Measurements from ENCODE around the gene DACT1.

DACT1 gene

GRCh38 chr14:58671024-58671423 is 33.3 kb downstream of the DACT1 start:
- TF ChIP-seq SIN3A (IDR thresholded peaks at IDR 0.05; ENCODE audit: borderline replicate concordance, insufficient read depth, low read length): no peak
- TF ChIP-seq FOXP2 (optimal IDR thresholded peaks at IDR 0.05; ENCODE audit: borderline replicate concordance, extremely low read depth, extremely low read length, insufficient read depth): no peak
- TF ChIP-seq POLR2AphosphoS5 (IDR thresholded peaks at IDR 0.05; ENCODE audit: low read depth, low read length): no peak
- no peak for TF ChIP-seq TAF1 (IDR thresholded peaks at IDR 0.05; ENCODE audit: borderline replicate concordance, insufficient read depth, low read length)
- no peak for TF ChIP-seq REST (IDR thresholded peaks at IDR 0.05; ENCODE audit: insufficient read depth in 1 of 2, low read depth in 2 of 2, low read length in 2 of 2)

GRCh38 chr14:58671436-58671835 is 33.7 kb downstream of the DACT1 start:
- TF ChIP-seq FOXP2 (optimal IDR thresholded peaks at IDR 0.05; ENCODE audit: borderline replicate concordance, extremely low read depth, extremely low read length, insufficient read depth) (no peak), TAF1 (IDR thresholded peaks at IDR 0.05; ENCODE audit: borderline replicate concordance, insufficient read depth, low read length) (no peak), SIN3A (IDR thresholded peaks at IDR 0.05; ENCODE audit: borderline replicate concordance, insufficient read depth, low read length) (no peak), POLR2AphosphoS5 (IDR thresholded peaks at IDR 0.05; ENCODE audit: low read depth, low read length) (no peak), REST (IDR thresholded peaks at IDR 0.05; ENCODE audit: insufficient read depth in 1 of 2, low read depth in 2 of 2, low read length in 2 of 2) (no peak)

GRCh38 chr14:58673722-58674121 is 36.0 kb downstream of the DACT1 start:
- TF ChIP-seq TAF1 (IDR thresholded peaks at IDR 0.05; ENCODE audit: borderline replicate concordance, insufficient read depth, low read length): no peak
- TF ChIP-seq FOXP2 (optimal IDR thresholded peaks at IDR 0.05; ENCODE audit: borderline replicate concordance, extremely low read depth, extremely low read length, insufficient read depth): no peak

GRCh38 chr14:58677001-58677400 is 39.2 kb downstream of the DACT1 start:
- no peak for TF ChIP-seq REST (IDR thresholded peaks at IDR 0.05; ENCODE audit: insufficient read depth in 1 of 2, low read depth in 2 of 2, low read length in 2 of 2)
- TF ChIP-seq POLR2AphosphoS5 (IDR thresholded peaks at IDR 0.05; ENCODE audit: low read depth, low read length): no peak
- no peak for TF ChIP-seq TAF1 (IDR thresholded peaks at IDR 0.05; ENCODE audit: borderline replicate concordance, insufficient read depth, low read length)
- no peak for TF ChIP-seq FOXP2 (optimal IDR thresholded peaks at IDR 0.05; ENCODE audit: borderline replicate concordance, extremely low read depth, extremely low read length, insufficient read depth)
- no peak for TF ChIP-seq SIN3A (IDR thresholded peaks at IDR 0.05; ENCODE audit: borderline replicate concordance, insufficient read depth, low read length)

GRCh38 chr14:58677517-58677916 is 39.8 kb downstream of the DACT1 start:
- TF ChIP-seq SIN3A (IDR thresholded peaks at IDR 0.05; ENCODE audit: borderline replicate concordance, insufficient read depth, low read length) (no peak), REST (IDR thresholded peaks at IDR 0.05; ENCODE audit: insufficient read depth in 1 of 2, low read depth in 2 of 2, low read length in 2 of 2) (no peak), FOXP2 (optimal IDR thresholded peaks at IDR 0.05; ENCODE audit: borderline replicate concordance, extremely low read depth, extremely low read length, insufficient read depth) (no peak), POLR2AphosphoS5 (IDR thresholded peaks at IDR 0.05; ENCODE audit: low read depth, low read length) (no peak), TAF1 (IDR thresholded peaks at IDR 0.05; ENCODE audit: borderline replicate concordance, insufficient read depth, low read length) (no peak)
